GM19035 (cell line): ENCODE data around the gene SH2D3C.

Experiments used
- ATAC-seq: cut with Tn5 transposase; IDR thresholded peaks from one replicate; pipeline ENCODE4 v1.9.1; 2021; ENCODE audit not compliant: unreplicated experiment

Gene SH2D3C

GRCh38 chr9:127808347-127809001, 30.0 kb upstream of the SH2D3C start:
- ATAC-seq: no peak

GRCh38 chr9:127806871-127807270, 28.4 kb upstream of the SH2D3C start:
- ATAC-seq: no peak

GRCh38 chr9:127805620-127806019, 27.2 kb upstream of the SH2D3C start:
- ATAC-seq: no peak

- no peak for ATAC-seq
Observed at GRCh38 chr9:127803507-127804352, 25.3 kb upstream of the SH2D3C start.

- peak; percentile 75 for ATAC-seq
Observed at GRCh38 chr9:127802576-127803443, 24.3 kb upstream of the SH2D3C start, which contains the start of gene FPGS. FPGS (plus strand) TSS chr9:127802882; CDS start chr9:127802925, 43 bp downstream.

- ATAC-seq: no peak
Observed at GRCh38 chr9:127801955-127802575, 23.6 kb upstream of the SH2D3C start.

- no peak for ATAC-seq
Observed at GRCh38 chr9:127796852-127797370, 18.4 kb upstream of the SH2D3C start.

- ATAC-seq: no peak
Observed at GRCh38 chr9:127796225-127796813, 17.9 kb upstream of the SH2D3C start.

GRCh38 chr9:127794001-127794791, 15.7 kb upstream of the SH2D3C start:
- ATAC-seq: no peak

GRCh38 chr9:127793093-127793708, 14.7 kb upstream of the SH2D3C start:
- ATAC-seq: no peak

- ATAC-seq: no peak
Observed at GRCh38 chr9:127792417-127793031, 14.1 kb upstream of the SH2D3C start.

- ATAC-seq: no peak
Observed at GRCh38 chr9:127791085-127791484, 12.6 kb upstream of the SH2D3C start.

- no peak for ATAC-seq
Observed at GRCh38 chr9:127790094-127790855, 11.8 kb upstream of the SH2D3C start.

- no peak for ATAC-seq
Observed at GRCh38 chr9:127789179-127789578, 10.7 kb upstream of the SH2D3C start.

GRCh38 chr9:127788337-127789011, 10.0 kb upstream of the SH2D3C start:
- no peak for ATAC-seq

GRCh38 chr9:127786773-127787104, 8.3 kb upstream of the SH2D3C start:
- ATAC-seq: no peak
